ENCODE data around the gene TMUB2. TPM values are rescaled to one million over a fixed set of nuclear protein-coding genes. Genes with fewer than 3 reads are reported as not detected.

The TMUB2 gene
- total RNA-seq, 1 donor from 2014 or later, result 33.5 TPM

- no peaks in the 10 kb centered on the region for H3K9me3 Mint-ChIP-seq
- H3K4me3 Mint-ChIP-seq, result peak overlapping the region; percentile 66
- no peak for DNase-seq (ENCODE audit: low read depth, low spot score)
- H3K27me3 Mint-ChIP-seq (ENCODE audit: low read depth), result no peaks in the 10 kb centered on the region
- peaks cover 22% of the 10 kb centered on the region for H3K4me1 Mint-ChIP-seq
- H3K27ac Mint-ChIP-seq (ENCODE audit: unreplicated experiment), result peak overlapping the region; percentile 75
- no peak for TF ChIP-seq CTCF (conservative IDR thresholded peaks at IDR 0.05)
- H3K36me3 Mint-ChIP-seq (ENCODE audit: low read depth), result peaks cover 19% of the 10 kb centered on the region
Observed at GRCh38 chr17:44212507-44213402, 26.0 kb downstream of the TMUB2 start.

- Mint-ChIP-seq H3K4me3 (peak overlapping the region; percentile 66), H3K9me3 (no peaks in the 10 kb centered on the region), H3K27ac (ENCODE audit: unreplicated experiment) (no peak overlapping the region), H3K27me3 (ENCODE audit: low read depth) (no peaks in the 10 kb centered on the region), H3K36me3 (ENCODE audit: low read depth) (peaks cover 14% of the 10 kb centered on the region), H3K4me1 (peaks cover 26% of the 10 kb centered on the region)
- TF ChIP-seq CTCF (conservative IDR thresholded peaks at IDR 0.05), result no peak
- no peak for DNase-seq (ENCODE audit: low read depth, low spot score)
Observed at GRCh38 chr17:44213403-44214229, 26.8 kb downstream of the TMUB2 start.

GRCh38 chr17:44214230-44214494, 27.4 kb downstream of the TMUB2 start:
- peak overlapping the region; percentile 66 for H3K4me3 Mint-ChIP-seq

GRCh38 chr17:44214896-44215295, 28.1 kb downstream of the TMUB2 start:
- Mint-ChIP-seq H3K4me3 (peak overlapping the region; percentile 73), H3K9me3 (no peaks in the 10 kb centered on the region), H3K27ac (ENCODE audit: unreplicated experiment) (no peak overlapping the region), H3K27me3 (ENCODE audit: low read depth) (no peaks in the 10 kb centered on the region), H3K4me1 (peaks cover 26% of the 10 kb centered on the region), H3K36me3 (ENCODE audit: low read depth) (peaks cover 14% of the 10 kb centered on the region)
- no peak for TF ChIP-seq CTCF (conservative IDR thresholded peaks at IDR 0.05)
- no peak for DNase-seq (ENCODE audit: low read depth, low spot score)

More at GRCh38 chr17:44214230-44214494, 27.4 kb downstream of the TMUB2 start:
- Mint-ChIP-seq H3K27me3 (ENCODE audit: low read depth) (no peaks in the 10 kb centered on the region), H3K9me3 (no peaks in the 10 kb centered on the region), H3K27ac (ENCODE audit: unreplicated experiment) (no peak overlapping the region), H3K4me1 (peaks cover 26% of the 10 kb centered on the region), H3K36me3 (ENCODE audit: low read depth) (peaks cover 14% of the 10 kb centered on the region)
- no peak for TF ChIP-seq CTCF (conservative IDR thresholded peaks at IDR 0.05)
- no peak for DNase-seq (ENCODE audit: low read depth, low spot score)

- TF ChIP-seq CTCF (conservative IDR thresholded peaks at IDR 0.05), result no peak
- H3K9me3 Mint-ChIP-seq, result no peaks in the 10 kb centered on the region
- peaks cover 12% of the 10 kb centered on the region for H3K36me3 Mint-ChIP-seq (ENCODE audit: low read depth)
- no peaks in the 10 kb centered on the region for H3K27me3 Mint-ChIP-seq (ENCODE audit: low read depth)
- no peak for DNase-seq (ENCODE audit: low read depth, low spot score)
- peaks cover 22% of the 10 kb centered on the region for H3K4me1 Mint-ChIP-seq
- H3K4me3 Mint-ChIP-seq, result peak overlapping the region; percentile 89
- no peak overlapping the region for H3K27ac Mint-ChIP-seq (ENCODE audit: unreplicated experiment)
Observed at GRCh38 chr17:44216173-44216572, 29.4 kb downstream of the TMUB2 start.

Data from neural crest cell (in vitro differentiated cells).